Measurements from ENCODE around the gene GSTM1.
"Not testable (repeated sequence)": the region's sequence is repeated elsewhere in the genome, so short reads cannot be mapped to it uniquely, and the experiment has no call there.

Gene GSTM1

GRCh38 chr1:109660691-109661026 is 27.0 kb upstream of the GSTM1 start:
- DNase-seq, result not testable (repeated sequence)

- DNase-seq, result no peak
Measured at GRCh38 chr1:109661391-109661790, 26.2 kb upstream of the GSTM1 start.

GRCh38 chr1:109664671-109665070 is 22.9 kb upstream of the GSTM1 start:
- DNase-seq, result no peak

- peak; percentile 86 for DNase-seq
Measured at GRCh38 chr1:109667452-109668122, 20.0 kb upstream of the GSTM1 start, which contains the start of gene GSTM2. TSS of gene GSTM2 (plus strand) at chr1:109668057. CDS start at chr1:109668116, 59 bp downstream.

DNA sequence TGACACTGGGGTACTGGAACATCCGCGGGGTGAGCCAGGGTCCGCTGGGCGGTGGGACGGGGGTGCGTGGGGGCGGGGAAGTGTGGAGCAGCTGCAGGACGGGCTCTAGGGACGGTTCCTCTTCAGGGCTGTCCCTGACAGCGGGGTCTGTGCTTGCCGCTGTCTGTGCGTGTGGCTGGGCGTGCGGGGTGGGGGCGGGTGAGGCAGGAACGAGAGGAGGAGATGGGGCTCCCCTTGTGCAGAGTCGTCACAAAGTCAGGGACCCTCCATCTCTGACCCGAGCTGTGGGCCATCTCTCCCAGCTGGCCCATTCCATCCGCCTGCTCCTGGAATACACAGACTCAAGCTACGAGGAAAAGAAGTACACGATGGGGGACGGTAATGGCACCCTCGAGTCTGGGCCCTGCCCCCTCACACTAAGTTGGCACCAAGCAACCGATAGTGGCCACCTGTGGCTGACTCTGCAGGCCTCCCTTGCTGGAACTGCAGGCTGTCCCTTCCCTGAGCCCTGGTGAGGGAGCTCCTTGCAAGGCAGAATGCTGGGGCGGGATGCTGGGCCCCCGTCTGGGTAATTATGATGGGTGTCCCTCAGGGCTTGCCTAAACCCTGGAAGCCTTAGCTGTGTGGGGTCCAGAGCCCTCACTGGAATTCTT is 19.4 kb upstream of the GSTM1 start:
- no peak for DNase-seq

DNA sequence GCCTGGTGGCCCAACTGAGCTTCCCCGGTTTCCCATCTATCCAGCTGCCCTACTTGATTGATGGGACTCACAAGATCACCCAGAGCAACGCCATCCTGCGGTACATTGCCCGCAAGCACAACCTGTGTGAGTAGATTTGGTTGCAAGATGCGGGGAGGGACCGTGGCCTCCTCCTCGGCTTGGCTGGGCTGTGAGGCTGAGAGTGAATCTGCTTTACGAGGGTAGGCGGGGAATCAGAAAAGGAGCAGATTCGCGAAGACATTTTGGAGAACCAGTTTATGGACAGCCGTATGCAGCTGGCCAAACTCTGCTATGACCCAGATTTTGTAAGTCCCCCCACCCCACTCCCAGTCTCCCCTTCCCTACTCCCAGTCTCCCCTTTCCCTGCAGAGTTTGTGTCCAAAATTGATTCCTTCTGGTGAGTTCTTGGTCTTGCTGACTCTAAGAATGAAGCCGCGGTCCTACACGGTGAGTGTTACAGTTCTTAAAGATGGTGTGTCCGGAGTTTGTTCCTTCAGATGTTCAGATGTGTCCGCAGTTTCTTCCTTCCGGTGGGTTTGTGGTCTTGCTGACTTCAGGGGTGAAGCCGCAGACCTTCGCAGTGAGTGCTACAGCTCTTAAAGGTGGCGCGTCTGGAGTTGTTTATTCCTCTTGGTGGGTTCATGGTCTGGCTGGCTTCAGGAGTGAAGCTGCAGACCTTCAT is 18.2 kb upstream of the GSTM1 start:
- peak; percentile 81 for DNase-seq

GRCh38 chr1:109669949-109670302 is 17.7 kb upstream of the GSTM1 start:
- DNase-seq, result not testable (repeated sequence)

- no peak for DNase-seq
Measured at GRCh38 chr1:109671067-109671466, 16.6 kb upstream of the GSTM1 start.

DNA sequence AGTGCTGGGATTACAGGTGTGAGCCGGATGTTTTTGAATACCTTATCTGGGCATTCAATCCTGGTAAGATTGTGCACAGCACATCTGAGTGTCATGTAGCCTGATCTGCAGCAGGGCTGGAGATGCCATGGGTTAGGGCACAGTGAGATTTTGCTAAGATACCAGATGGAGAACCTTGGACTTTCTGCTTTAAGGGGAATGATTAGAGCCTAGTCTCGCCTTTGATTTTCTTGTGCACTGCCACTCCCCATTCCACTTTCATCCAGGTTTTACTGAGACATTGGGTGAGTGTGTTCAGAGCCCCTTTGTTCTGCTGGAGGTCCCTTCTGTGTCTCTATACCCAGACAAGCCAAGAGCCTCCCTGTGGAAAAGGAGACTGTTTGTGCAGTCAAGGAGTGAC is 13.8 kb upstream of the GSTM1 start:
- not testable (repeated sequence) for DNase-seq

- DNase-seq, result not testable (repeated sequence)
Measured at GRCh38 chr1:109676683-109677381, 10.8 kb upstream of the GSTM1 start.

- no peak for DNase-seq
Measured at GRCh38 chr1:109677459-109677858, 10.2 kb upstream of the GSTM1 start.

DNA sequence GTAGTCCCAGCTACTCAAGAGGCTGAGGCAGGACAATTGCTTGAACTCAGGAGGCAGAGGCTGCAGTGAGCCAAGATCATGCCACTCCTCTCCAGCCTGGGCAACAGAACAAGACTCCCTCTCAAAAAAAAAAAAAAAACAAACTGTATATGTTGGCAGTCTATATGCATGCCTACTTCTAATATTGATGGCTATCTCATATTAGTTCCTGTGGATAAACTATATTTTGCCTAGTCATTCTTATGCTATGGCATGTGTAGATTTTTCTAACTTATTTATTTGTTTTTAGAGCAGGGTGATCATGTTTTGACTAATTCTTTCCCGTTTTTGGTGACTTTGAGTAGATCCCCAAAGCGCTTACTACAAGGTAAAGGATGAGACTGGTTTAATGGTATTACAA is 9.0 kb upstream of the GSTM1 start:
- not testable (repeated sequence) for DNase-seq

- not testable (repeated sequence) for DNase-seq
Measured at GRCh38 chr1:109684777-109685176, 2.8 kb upstream of the GSTM1 start.

DNA sequence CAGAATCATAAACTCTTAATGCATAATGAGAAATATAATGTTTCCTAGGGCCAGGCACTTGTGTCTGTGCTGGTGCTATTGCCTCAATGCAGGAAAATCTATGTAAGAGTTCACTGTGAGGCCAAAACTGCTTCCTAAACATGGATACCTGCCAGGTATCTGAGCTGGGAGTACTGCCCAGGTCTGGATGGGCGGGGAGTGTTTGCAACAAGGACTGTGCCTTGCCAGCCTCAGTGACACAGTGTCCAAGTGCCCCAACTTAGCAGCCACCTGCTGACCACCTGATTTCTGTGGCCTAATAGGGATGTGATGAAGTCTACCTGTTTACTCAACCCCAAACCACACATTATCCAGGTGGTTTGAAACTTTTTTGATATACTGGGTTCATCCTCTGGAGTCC is 2.2 kb upstream of the GSTM1 start:
- not testable (repeated sequence) for DNase-seq

GRCh38 chr1:109685890-109686289 is 1.7 kb upstream of the GSTM1 start:
- DNase-seq, result not testable (repeated sequence)

DNA sequence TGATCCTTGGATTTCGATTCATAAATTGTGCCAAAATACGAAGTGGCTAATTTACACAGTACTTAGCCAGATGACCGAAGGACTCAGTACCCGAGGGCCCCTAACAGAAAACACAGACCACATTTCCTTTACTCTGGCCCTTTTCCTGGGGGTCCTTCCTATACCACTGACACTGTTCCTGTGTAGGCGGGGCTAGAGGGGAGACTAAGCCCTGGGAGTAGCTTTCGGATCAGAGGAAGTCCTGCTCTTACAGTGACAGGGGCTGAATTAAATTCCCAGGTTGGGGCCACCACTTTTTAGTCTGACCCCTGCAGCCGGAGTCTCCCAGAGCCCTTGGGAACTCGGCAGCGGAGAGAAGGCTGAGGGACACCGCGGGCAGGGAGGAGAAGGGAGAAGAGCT is 508 bp upstream of the GSTM1 start:
- DNase-seq, result peak; percentile 10

- no peak for DNase-seq
Measured at GRCh38 chr1:109689844-109690405, 2.3 kb downstream of the GSTM1 start.

GRCh38 chr1:109691759-109692158 is 4.1 kb downstream of the GSTM1 start:
- DNase-seq, result no peak

- not testable (repeated sequence) for DNase-seq
Measured at GRCh38 chr1:109694400-109694799, 6.8 kb downstream of the GSTM1 start.

DNA sequence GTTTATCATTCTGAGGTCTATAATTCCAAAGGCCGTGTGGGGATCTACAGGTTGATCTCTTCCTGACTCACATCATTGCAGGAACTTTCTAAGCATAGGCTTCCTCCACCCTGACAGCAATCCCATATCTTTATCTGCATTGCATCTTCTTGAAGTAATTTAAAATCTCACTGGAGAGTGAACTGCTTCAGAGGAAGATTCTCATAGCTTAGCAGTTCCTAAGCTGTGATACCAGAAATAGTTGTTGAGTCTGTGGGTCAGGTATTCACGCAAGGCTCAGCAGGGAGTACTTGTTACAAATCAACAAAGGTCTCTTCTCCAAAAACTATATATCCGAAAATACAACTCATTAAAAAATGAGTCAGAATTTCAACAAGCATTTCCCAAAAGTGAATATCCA is 7.5 kb downstream of the GSTM1 start:
- DNase-seq, result not testable (repeated sequence)

GRCh38 chr1:109697066-109697465 is 9.4 kb downstream of the GSTM1 start:
- DNase-seq, result no peak

DNA sequence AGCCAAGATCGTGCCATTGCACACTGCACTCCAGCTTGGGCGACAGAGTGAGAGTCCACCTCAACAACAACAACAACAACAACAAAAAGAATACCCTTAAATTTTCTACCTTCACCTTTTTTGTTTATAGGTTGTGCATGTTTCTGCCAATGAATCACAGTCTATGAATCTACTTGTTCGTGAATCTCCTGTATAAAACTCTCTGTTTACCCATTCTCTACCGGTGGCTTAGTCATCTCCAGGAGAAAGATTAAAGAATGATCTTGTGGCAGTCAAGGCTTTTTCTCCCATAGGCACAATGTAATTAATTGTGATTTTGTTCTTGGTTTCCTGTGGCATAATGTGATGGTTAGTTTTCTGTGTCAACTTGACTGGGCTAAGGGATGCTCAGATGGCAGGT is 10.2 kb downstream of the GSTM1 start:
- not testable (repeated sequence) for DNase-seq

DNA sequence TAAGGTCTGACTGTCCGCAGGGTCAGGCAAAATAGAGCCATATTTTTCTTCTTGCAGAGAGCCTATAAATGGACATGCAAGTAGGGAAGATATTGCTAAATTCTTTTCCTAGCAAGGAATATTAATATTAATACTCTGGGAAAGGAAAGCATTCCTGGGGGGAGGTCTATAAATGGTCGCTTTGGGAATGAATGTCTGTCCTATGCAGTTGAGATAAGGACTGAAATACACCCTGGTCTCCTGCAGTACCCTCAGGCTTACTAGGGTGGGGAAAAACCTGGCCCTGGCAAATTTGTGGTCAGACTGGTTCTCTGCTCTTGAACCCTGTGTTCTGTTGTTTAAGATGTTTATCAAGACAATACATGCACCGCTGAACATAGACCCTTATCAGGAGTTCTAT is 15.3 kb downstream of the GSTM1 start:
- DNase-seq, result not testable (repeated sequence)
